HEK293 (cell line): ENCODE measurements around the gene FDX1.

Source experiments
- CTCF ChIA-PET: fragments of 350-600 bp; formaldehyde crosslinking; extraction: SDS; loops from one replicate; lab custom pipeline; 2021; ENCODE audit warnings: antibody characterized with exemption; lab: Yijun Ruan, JAX
- POLR2A ChIA-PET: fragments of 300-600 bp; formaldehyde crosslinking; extraction: SDS; loops from one replicate; lab custom pipeline; 2020; ENCODE audit warnings: antibody characterized with exemption, inconsistent platforms; lab: Yijun Ruan, JAX
- H3K27ac ChIP-seq: fragments of 200-500 bp; sonication (Bioruptor generic); 2 replicates; pipeline ENCODE4 v1.5.1; 2014; ENCODE audit warnings: low read depth, low read length, control low read depth, inconsistent platforms; ENCODE audit errors: extremely low read depth
- H3K36me3 ChIP-seq, 2 experiments: fragments of 200-500 bp in 1 of 2; sonication (Bioruptor generic) in 1 of 2; 1 replicate in 1 of 2; 2 replicates in 1 of 2; pipeline ENCODE4 v1.5.1; 2014 to 2017; ENCODE audit warnings: inconsistent platforms in 2 of 2, low read length in 2 of 2; ENCODE audit not compliant: control insufficient read depth in 2 of 2, insufficient read depth in 1 of 2
- H3K4me1 ChIP-seq: fragments of 200-500 bp; sonication (Bioruptor generic); 2 replicates; pipeline ENCODE4 v1.5.1; 2014; ENCODE audit warnings: mild to moderate bottlenecking, low read length, inconsistent platforms; ENCODE audit not compliant: control insufficient read depth, insufficient read depth
- H3K4me3 ChIP-seq: 2 replicates; pipeline ENCODE4 v1.5.1; 2011; ENCODE audit warnings: low read depth, mild to moderate bottlenecking, control low read depth, low read length, moderate library complexity
- H3K9me3 ChIP-seq: fragments of 200-500 bp; sonication (Bioruptor generic); 2 replicates; pipeline ENCODE4 v1.5.1; 2014; ENCODE audit warnings: low read depth, low read length, inconsistent platforms; ENCODE audit not compliant: control insufficient read depth, insufficient read depth
- GFI1B ChIP-seq: fragments of 450-650 bp; formaldehyde crosslinking; IDR thresholded peaks from 2 replicates; pipeline ENCODE4 v1.5.1; 2016; ENCODE audit warnings: missing biosample characterization, missing genetic modification characterization
- HOXA7 ChIP-seq: sonication (generic); formaldehyde crosslinking; IDR thresholded peaks from 2 replicates; pipeline ENCODE4 v1.8.1; 2022; ENCODE audit warnings: missing genetic modification reagents, borderline replicate concordance
- MYNN ChIP-seq: fragments of 450-650 bp; formaldehyde crosslinking; IDR thresholded peaks from 2 replicates; pipeline ENCODE4 v1.5.1; 2016; ENCODE audit warnings: missing biosample characterization, missing genetic modification characterization, borderline replicate concordance
- SCRT2 ChIP-seq: fragments of 450-650 bp; formaldehyde crosslinking; IDR thresholded peaks from 2 replicates; pipeline ENCODE4 v1.5.1; 2016; ENCODE audit warnings: missing biosample characterization, missing genetic modification characterization
- ZBTB1 ChIP-seq: fragments of 450-650 bp; formaldehyde crosslinking; IDR thresholded peaks from 2 replicates; pipeline ENCODE4 v1.5.1; 2016; ENCODE audit warnings: missing biosample characterization, missing genetic modification characterization
- ZBTB10 ChIP-seq: fragments of 450-650 bp; formaldehyde crosslinking; IDR thresholded peaks from 2 replicates; pipeline ENCODE4 v1.5.1; 2016; ENCODE audit warnings: missing biosample characterization, missing genetic modification characterization
- ZBTB21 ChIP-seq: fragments of 450-650 bp; formaldehyde crosslinking; IDR thresholded peaks from 2 replicates; pipeline ENCODE4 v1.5.1; 2017; ENCODE audit warnings: missing biosample characterization, missing genetic modification characterization
- ZBTB7A ChIP-seq: fragments of 450-650 bp; formaldehyde crosslinking; IDR thresholded peaks from 2 replicates; pipeline ENCODE4 v1.5.1; 2016; ENCODE audit warnings: low read depth, missing biosample characterization, missing genetic modification characterization
- ZNF10 ChIP-seq: fragments of 450-650 bp; formaldehyde crosslinking; IDR thresholded peaks from 2 replicates; pipeline ENCODE4 v1.5.1; 2017; ENCODE audit warnings: missing biosample characterization, missing genetic modification characterization
- ZNF112 ChIP-seq: fragments of 450-650 bp; formaldehyde crosslinking; IDR thresholded peaks from 2 replicates; pipeline ENCODE4 v1.5.0; 2017; ENCODE audit warnings: missing biosample characterization, missing genetic modification characterization
- ZNF121 ChIP-seq: fragments of 450-650 bp; formaldehyde crosslinking; IDR thresholded peaks from 2 replicates; pipeline ENCODE4 v1.5.1; 2016; ENCODE audit warnings: missing biosample characterization, missing genetic modification characterization
- ZNF132 ChIP-seq: fragments of 450-650 bp; formaldehyde crosslinking; IDR thresholded peaks from 2 replicates; pipeline ENCODE4 v1.5.1; 2017; ENCODE audit warnings: missing biosample characterization, missing genetic modification characterization, borderline replicate concordance
- ZNF221 ChIP-seq: fragments of 450-650 bp; formaldehyde crosslinking; IDR thresholded peaks from 2 replicates; pipeline ENCODE4 v1.5.1; 2017; ENCODE audit warnings: missing biosample characterization, missing genetic modification characterization, borderline replicate concordance
- ZNF48 ChIP-seq: fragments of 450-650 bp; formaldehyde crosslinking; IDR thresholded peaks from 2 replicates; pipeline ENCODE4 v1.5.1; 2016; ENCODE audit warnings: missing biosample characterization, missing genetic modification characterization
- ZNF530 ChIP-seq: fragments of 450-650 bp; formaldehyde crosslinking; IDR thresholded peaks from 2 replicates; pipeline ENCODE4 v1.5.1; 2016; ENCODE audit warnings: low read depth, missing biosample characterization, missing genetic modification characterization
- ZNF600 ChIP-seq: fragments of 450-650 bp; formaldehyde crosslinking; IDR thresholded peaks from 2 replicates; pipeline ENCODE4 v1.5.1; 2016; ENCODE audit warnings: missing biosample characterization, missing genetic modification characterization
- ZNF654 ChIP-seq: fragments of 450-650 bp; formaldehyde crosslinking; IDR thresholded peaks from 2 replicates; pipeline ENCODE4 v1.5.1; 2016; ENCODE audit warnings: low read depth, missing biosample characterization, missing genetic modification characterization
- ZNF776 ChIP-seq: fragments of 450-650 bp; formaldehyde crosslinking; IDR thresholded peaks from 2 replicates; pipeline ENCODE4 v1.5.0; 2017; ENCODE audit warnings: missing biosample characterization, missing genetic modification characterization, borderline replicate concordance
- ZNF777 ChIP-seq: fragments of 450-650 bp; formaldehyde crosslinking; IDR thresholded peaks from 2 replicates; pipeline ENCODE4 v1.5.1; 2017; ENCODE audit warnings: missing biosample characterization, missing genetic modification characterization, borderline replicate concordance
- ZSCAN23 ChIP-seq: fragments of 450-650 bp; formaldehyde crosslinking; IDR thresholded peaks from 2 replicates; pipeline ENCODE4 v1.5.1; 2016; ENCODE audit warnings: missing biosample characterization, missing genetic modification characterization
- ZSCAN30 ChIP-seq: fragments of 450-650 bp; IDR thresholded peaks from 2 replicates; pipeline ENCODE4 v1.5.1; 2018; ENCODE audit warnings: missing biosample characterization, mild to moderate bottlenecking, missing genetic modification characterization, moderate library complexity
- TF ChIP-seq, protein P1 (sequence below): fragments of 450-650 bp; formaldehyde crosslinking; IDR thresholded peaks from 2 replicates; pipeline ENCODE4 v1.5.1; 2016; ENCODE audit warnings: missing biosample characterization, missing genetic modification characterization
- TF ChIP-seq, protein P2 (sequence below): fragments of 450-650 bp; formaldehyde crosslinking; IDR thresholded peaks from 2 replicates; pipeline ENCODE4 v1.5.1; 2016; ENCODE audit warnings: missing biosample characterization, missing genetic modification characterization

Gene FDX1

DNA sequence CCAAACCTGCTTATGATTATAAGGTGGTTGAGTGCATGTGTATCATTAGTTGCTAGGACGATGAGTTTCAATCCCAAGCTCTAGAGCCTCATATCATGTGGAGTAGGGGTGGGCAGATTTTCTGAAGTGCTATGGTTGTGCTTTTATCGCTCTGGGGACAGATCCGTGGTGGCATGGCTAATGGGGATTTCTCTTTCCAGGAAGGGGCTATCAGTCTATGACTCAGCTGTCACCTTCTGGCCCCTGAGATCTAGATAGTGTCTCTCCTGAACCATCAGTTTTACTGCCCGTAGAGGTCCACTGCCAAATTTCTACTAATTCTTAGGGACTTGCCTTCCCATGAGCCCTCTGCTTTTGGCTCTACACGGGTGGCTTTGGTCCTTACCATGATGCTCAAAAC is 51.8 kb downstream of the FDX1 start:
- H3K36me3 ChIP-seq, result no peaks in the 10 kb centered on the region
- no peak overlapping the region for H3K27ac ChIP-seq
- no peak overlapping the region for H3K4me3 ChIP-seq
- TF ChIP-seq MYNN (no peak), ZNF600 (tag by site-specific recombination) (no peak), ZNF48 (tag by site-specific recombination) (no peak), HOXA7 (no peak), ZNF132 (tag by site-specific recombination) (no peak)
- CTCF ChIA-PET, result no interaction called here
- H3K4me1 ChIP-seq, result no peaks in the 10 kb centered on the region
- no peaks in the 10 kb centered on the region for H3K9me3 ChIP-seq
- POLR2A ChIA-PET, result interaction anchor here (0.7 kb wide), 1 partner anchor 14 kb away, joined by 3 read pairs; no protein-coding TSS in a partner anchor

GRCh38 chr11:110486156-110486555 is 56.4 kb downstream of the FDX1 start:
- no peak overlapping the region for H3K4me3 ChIP-seq
- H3K36me3 ChIP-seq, result no peaks in the 10 kb centered on the region
- H3K9me3 ChIP-seq, result no peaks in the 10 kb centered on the region
- H3K27ac ChIP-seq, result no peak overlapping the region
- no peaks in the 10 kb centered on the region for H3K4me1 ChIP-seq
- ChIA-PET POLR2A (no interaction called here), CTCF (interaction anchor here (0.6 to 0.8 kb wide), 2 partner anchors 45 to 198 kb away, joined by 3 read pairs; no protein-coding TSS in a partner anchor)
- TF ChIP-seq ZBTB21 (tag by site-specific recombination) (no peak), ZSCAN23 (no peak), ZNF777 (tag by site-specific recombination) (no peak), SCRT2 (tag by site-specific recombination) (no peak), ZNF121 (tag by site-specific recombination) (no peak), ZNF530 (tag by site-specific recombination) (no peak), ZNF654 (no peak), ZSCAN30 (tag by site-specific recombination) (no peak)
- TF ChIP-seq, protein P1, sequence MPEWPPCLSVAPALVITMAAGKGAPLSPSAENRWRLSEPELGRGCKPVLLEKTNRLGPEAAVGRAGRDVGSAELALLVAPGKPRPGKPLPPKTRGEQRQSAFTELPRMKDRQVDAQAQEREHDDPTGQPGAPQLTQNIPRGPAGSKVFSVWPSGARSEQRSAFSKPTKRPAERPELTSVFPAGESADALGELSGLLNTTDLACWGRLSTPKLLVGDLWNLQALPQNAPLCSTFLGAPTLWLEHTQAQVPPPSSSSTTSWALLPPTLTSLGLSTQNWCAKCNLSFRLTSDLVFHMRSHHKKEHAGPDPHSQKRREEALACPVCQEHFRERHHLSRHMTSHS (tag by site-specific recombination), result no peak

DNA sequence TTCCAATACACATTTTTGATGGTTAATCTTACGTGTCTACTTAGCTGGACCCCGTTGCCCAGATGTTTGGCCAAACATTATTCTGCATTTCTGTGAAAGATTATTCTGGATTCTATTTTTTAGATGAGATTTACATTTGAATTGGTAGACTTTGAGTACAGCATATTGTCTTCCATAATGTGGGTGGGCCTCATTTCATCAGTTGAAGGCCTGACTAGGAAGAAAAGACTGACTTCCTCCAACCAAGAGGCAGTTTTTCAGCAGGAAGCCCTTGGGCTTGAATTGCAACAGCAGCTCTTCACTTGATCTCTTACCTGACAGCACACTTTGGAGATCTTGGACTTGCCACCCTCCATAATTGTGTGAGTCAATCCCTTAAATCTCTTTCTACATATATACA is 58.7 kb downstream of the FDX1 start:
- H3K36me3 ChIP-seq, result no peaks in the 10 kb centered on the region
- CTCF ChIA-PET, result no interaction called here
- TF ChIP-seq ZNF10 (tag by site-specific recombination) (peak; percentile 96), GFI1B (tag by site-specific recombination) (no peak)
- TF ChIP-seq, all 188 proteins: peak for 1
- Histone ChIP-seq H3K4me1 (no peaks in the 10 kb centered on the region), H3K9me3 (no peaks in the 10 kb centered on the region), H3K27ac (no peak overlapping the region), H3K4me3 (no peak overlapping the region)
- POLR2A ChIA-PET, result no interaction called here

GRCh38 chr11:110490886-110491285 is 61.1 kb downstream of the FDX1 start:
- Histone ChIP-seq H3K36me3 (no peaks in the 10 kb centered on the region), H3K27ac (no peak overlapping the region), H3K4me3 (no peak overlapping the region), H3K9me3 (no peaks in the 10 kb centered on the region), H3K4me1 (no peaks in the 10 kb centered on the region)
- POLR2A ChIA-PET, result no interaction called here
- CTCF ChIA-PET, result interaction anchor here (0.6 kb wide), 1 partner anchor 494 kb away, joined by 5 read pairs; no protein-coding TSS in a partner anchor
- TF ChIP-seq, protein P2, sequence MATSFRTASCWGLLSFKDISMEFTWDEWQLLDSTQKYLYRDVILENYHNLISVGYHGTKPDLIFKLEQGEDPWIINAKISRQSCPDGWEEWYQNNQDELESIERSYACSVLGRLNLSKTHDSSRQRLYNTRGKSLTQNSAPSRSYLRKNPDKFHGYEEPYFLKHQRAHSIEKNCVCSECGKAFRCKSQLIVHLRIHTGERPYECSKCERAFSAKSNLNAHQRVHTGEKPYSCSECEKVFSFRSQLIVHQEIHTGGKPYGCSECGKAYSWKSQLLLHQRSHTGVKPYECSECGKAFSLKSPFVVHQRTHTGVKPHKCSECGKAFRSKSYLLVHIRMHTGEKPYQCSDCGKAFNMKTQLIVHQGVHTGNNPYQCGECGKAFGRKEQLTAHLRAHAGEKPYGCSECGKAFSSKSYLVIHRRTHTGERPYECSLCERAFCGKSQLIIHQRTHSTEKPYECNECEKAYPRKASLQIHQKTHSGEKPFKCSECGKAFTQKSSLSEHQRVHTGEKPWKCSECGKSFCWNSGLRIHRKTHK (tag by site-specific recombination), result no peak
- TF ChIP-seq, protein P1 (tag by site-specific recombination), result no peak
- no peak for TF ChIP-seq ZNF777 (tag by site-specific recombination)
- TF ChIP-seq ZNF221 (tag by site-specific recombination), result no peak
- no peak for TF ChIP-seq ZBTB1 (tag by site-specific recombination)
- TF ChIP-seq ZNF776, result no peak
- no peak for TF ChIP-seq ZBTB7A
- TF ChIP-seq ZNF112, result no peak
- TF ChIP-seq ZBTB10 (tag by site-specific recombination), result no peak
